RPMI8226 (cell line): ENCODE measurements around the gene KIAA1217.

Experiments used
- DNase-seq: peaks from one replicate; pipeline ENCODE4 v3.0.0-alpha.2; 2015

The KIAA1217 gene

GRCh38 chr10:24242562-24242961, 33.6 kb downstream of the KIAA1217 start:
- DNase-seq: no peak

- no peak for DNase-seq
Observed at GRCh38 chr10:24246365-24246764, 37.4 kb downstream of the KIAA1217 start.

GRCh38 chr10:24247841-24248240, 38.9 kb downstream of the KIAA1217 start:
- no peak for DNase-seq

GRCh38 chr10:24249829-24250415, 41.0 kb downstream of the KIAA1217 start:
- DNase-seq: no peak

GRCh38 chr10:24251547-24251946, 42.6 kb downstream of the KIAA1217 start:
- DNase-seq: no peak

GRCh38 chr10:24254180-24254579, 45.2 kb downstream of the KIAA1217 start:
- DNase-seq: no peak

- no peak for DNase-seq
Observed at GRCh38 chr10:24255115-24255880, 46.4 kb downstream of the KIAA1217 start.

- DNase-seq: no peak
Observed at GRCh38 chr10:24255881-24256311, 47.0 kb downstream of the KIAA1217 start.

GRCh38 chr10:24256619-24257107, 47.7 kb downstream of the KIAA1217 start:
- no peak for DNase-seq

GRCh38 chr10:24257588-24257987, 48.6 kb downstream of the KIAA1217 start:
- DNase-seq: no peak

- no peak for DNase-seq
Observed at GRCh38 chr10:24259365-24260130, 50.6 kb downstream of the KIAA1217 start.

- no peak for DNase-seq
Observed at GRCh38 chr10:24261627-24262026, 52.7 kb downstream of the KIAA1217 start.

- DNase-seq: no peak
Observed at GRCh38 chr10:24262929-24263590, 54.1 kb downstream of the KIAA1217 start.

- no peak for DNase-seq
Observed at GRCh38 chr10:24269476-24269875, 60.5 kb downstream of the KIAA1217 start.

- no peak for DNase-seq
Observed at GRCh38 chr10:24272374-24272773, 63.4 kb downstream of the KIAA1217 start.

GRCh38 chr10:24277277-24277676, 68.3 kb downstream of the KIAA1217 start:
- no peak for DNase-seq

GRCh38 chr10:24277771-24278170, 68.8 kb downstream of the KIAA1217 start:
- no peak for DNase-seq

- no peak for DNase-seq
Observed at GRCh38 chr10:24278176-24278889, 69.4 kb downstream of the KIAA1217 start.

GRCh38 chr10:24279166-24279565, 70.2 kb downstream of the KIAA1217 start:
- no peak for DNase-seq

GRCh38 chr10:24287559-24288195, 78.7 kb downstream of the KIAA1217 start:
- no peak for DNase-seq

GRCh38 chr10:24288581-24288980, 79.6 kb downstream of the KIAA1217 start:
- DNase-seq: no peak

- no peak for DNase-seq
Observed at GRCh38 chr10:24289235-24289634, 80.3 kb downstream of the KIAA1217 start.
